Activated effector memory CD4-positive, alpha-beta T cell treated with anti-CD3 and anti-CD28 coated beads, Interleukin-2, amount 50 U/mL, for 16 hours (primary cell): Measurements from ENCODE around the gene PGM2L1.

Experiments
- DNase-seq: peaks from one replicate; pipeline ENCODE4 v3.0.0-alpha.2; 2020

PGM2L1 gene

GRCh38 chr11:74284466-74284865, 113.8 kb downstream of the PGM2L1 start:
- no peak for DNase-seq

GRCh38 chr11:74283580-74284180, 114.6 kb downstream of the PGM2L1 start:
- DNase-seq, result no peak

GRCh38 chr11:74282914-74283371, 115.3 kb downstream of the PGM2L1 start:
- no peak for DNase-seq

DNA sequence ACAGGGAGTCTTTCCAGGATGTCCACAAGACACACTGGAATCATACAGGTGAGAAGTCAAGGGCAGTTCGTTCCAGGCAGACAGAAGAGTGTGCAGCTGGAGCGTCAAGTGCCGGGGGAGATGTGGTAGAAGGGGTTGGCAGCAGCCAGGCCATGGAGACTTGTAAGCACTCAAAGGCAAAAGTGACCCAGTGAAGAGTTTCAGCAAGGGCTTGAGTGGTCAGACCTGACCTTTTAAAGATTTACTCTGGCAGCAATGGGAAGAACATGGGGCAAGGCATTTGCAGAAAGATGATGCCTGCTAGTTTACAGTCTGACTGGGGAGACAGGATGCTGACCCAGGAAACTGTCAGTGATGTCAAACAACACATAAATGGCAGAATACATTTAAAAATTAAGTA, 115.8 kb downstream of the PGM2L1 start:
- DNase-seq, result no peak

GRCh38 chr11:74280494-74280893, 117.7 kb downstream of the PGM2L1 start:
- no peak for DNase-seq
